Measurements from ENCODE around the gene NOTCH3.
A peak's percentile ranks its signal among the peaks of the same experiment; 100 is the strongest.

The NOTCH3 gene

DNA sequence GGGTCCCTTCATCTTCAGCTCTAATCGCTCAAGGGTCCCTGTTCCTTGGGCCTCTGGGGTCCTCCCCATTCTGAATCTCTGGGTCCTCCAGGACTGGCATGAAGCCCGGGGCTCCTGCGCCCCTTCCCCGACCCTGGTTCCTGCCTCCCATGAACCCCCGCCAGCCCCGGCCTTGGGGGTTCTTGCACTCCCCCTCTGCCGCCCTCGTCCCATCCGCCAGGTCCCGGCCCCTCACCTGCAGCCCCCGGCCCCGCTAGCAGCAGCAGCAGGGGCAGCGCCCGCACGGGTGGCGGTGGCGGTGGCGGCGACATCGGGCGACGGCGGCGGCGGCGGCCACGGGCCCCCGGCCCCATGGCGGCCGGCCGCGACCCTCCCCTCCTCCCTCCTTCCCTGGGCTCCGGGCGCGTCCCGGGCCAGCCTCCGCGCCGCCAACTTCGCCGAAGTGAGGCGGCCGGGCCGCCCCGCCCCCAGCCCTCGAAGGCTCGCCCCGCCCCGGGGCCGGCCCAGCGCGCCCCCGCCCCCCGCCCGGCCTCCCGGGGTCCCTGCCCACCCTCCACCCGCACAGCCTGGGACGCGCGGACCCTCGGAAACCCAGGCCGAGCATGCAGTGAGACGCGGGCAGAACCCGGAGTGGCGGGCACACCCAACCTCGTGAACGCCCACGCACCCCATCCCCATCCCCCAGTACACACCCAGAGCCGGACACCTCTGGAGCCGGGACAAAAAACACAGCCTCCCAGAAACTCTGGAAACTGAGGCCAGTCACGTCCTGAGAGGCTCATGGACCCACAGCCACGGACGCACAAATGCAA is at the start of gene NOTCH3:
Gene NOTCH3 (minus strand): TSS at position 443 of the 812 bp plus-strand sequence. CDS start 90 bp downstream, at position 353.
- in situ Hi-C loops (cut with HindIII; ENCODE audit: low pct_unique_long_range_greater_than_20kb, low sequenced_read_pairs), result no loop called here
- peak; percentile 31 to 66 for DNase-seq (ENCODE audit: low read depth in 1 of 2, low spot score in 1 of 2)
- no peak for TF ChIP-seq JUND (IDR thresholded peaks at IDR 0.05; ENCODE audit: low read depth)

DNA sequence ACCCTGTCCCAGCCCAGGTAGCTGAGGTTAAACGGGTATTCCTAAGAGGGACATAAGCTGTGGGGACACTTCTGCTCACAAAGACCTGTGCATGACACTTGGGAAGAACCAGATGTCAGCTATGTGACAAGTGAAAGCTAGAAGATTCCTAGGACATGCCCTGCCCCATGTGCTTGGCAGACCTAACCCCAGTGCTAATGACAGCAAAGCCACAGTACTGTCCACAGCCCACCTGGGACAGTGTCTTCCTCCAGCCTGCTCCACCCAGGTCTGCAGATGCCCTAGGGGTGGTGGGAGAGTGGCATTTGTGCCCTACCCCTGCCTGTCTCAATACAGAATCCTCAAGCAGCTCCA is 49.8 kb upstream of the NOTCH3 start:
- no peak for TF ChIP-seq JUND (IDR thresholded peaks at IDR 0.05; ENCODE audit: low read depth)
- in situ Hi-C loops (cut with HindIII; ENCODE audit: low pct_unique_long_range_greater_than_20kb, low sequenced_read_pairs), result no loop called here
- DNase-seq (ENCODE audit: low read depth in 1 of 2, low spot score in 1 of 2), result no peak

DNA sequence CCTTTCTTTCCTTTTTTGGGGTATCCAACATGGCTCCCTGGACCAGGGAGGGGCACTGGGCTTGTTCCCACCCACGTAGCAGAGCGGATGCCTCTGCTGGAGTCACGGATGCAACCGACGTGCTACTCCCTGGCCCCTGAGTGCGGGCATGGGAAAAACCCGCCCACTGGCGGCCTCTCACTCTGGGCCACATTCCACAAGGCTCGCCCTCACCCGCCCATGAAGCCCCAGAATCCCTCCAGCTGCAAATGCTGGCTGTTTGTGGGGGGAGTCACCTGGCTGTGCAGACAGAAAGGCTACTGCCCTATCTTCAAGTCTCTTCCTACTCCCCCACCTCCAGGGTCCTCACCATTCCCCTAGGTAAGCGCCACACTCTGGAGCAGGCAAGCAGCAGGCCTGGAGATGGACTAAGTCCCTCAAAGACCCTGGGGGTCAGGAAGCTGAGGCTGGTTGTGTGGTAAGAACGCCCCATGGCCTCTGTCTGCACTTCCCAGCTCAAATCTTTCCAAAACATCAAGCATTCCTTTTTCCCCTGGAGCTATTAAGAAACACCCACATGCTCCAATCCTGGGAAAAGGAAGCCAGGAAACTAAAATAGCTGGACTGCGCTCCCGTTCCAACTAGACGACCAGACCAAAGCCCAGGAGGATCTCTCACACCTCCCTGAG is 49.3 kb upstream of the NOTCH3 start:
- TF ChIP-seq JUND (IDR thresholded peaks at IDR 0.05; ENCODE audit: low read depth), result no peak
- DNase-seq (ENCODE audit: low read depth in 1 of 2, low spot score in 1 of 2), result no peak
- in situ Hi-C loops (cut with HindIII; ENCODE audit: low pct_unique_long_range_greater_than_20kb, low sequenced_read_pairs), result no loop called here

DNA sequence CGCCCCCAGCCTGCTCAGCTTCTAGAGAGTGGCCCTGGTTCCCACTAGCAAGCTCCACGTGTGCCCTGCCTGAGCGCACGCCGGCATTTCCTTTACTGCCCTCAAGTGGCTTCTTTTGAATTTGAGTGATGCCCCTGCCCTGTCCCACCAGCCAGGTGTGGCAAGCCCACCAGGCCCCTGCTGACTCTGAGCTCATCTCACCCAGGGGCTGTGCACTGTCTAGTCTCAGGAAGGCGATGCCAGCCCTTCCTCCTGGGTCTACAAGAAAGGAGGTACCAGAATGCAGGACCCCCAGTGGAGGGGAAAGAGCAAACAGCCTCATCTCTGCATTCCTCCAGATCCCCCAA is 48.7 kb upstream of the NOTCH3 start:
- DNase-seq (ENCODE audit: low read depth in 1 of 2, low spot score in 1 of 2), result no peak
- in situ Hi-C loops (cut with HindIII; ENCODE audit: low pct_unique_long_range_greater_than_20kb, low sequenced_read_pairs), result no loop called here
- no peak for TF ChIP-seq JUND (IDR thresholded peaks at IDR 0.05; ENCODE audit: low read depth)

DNA sequence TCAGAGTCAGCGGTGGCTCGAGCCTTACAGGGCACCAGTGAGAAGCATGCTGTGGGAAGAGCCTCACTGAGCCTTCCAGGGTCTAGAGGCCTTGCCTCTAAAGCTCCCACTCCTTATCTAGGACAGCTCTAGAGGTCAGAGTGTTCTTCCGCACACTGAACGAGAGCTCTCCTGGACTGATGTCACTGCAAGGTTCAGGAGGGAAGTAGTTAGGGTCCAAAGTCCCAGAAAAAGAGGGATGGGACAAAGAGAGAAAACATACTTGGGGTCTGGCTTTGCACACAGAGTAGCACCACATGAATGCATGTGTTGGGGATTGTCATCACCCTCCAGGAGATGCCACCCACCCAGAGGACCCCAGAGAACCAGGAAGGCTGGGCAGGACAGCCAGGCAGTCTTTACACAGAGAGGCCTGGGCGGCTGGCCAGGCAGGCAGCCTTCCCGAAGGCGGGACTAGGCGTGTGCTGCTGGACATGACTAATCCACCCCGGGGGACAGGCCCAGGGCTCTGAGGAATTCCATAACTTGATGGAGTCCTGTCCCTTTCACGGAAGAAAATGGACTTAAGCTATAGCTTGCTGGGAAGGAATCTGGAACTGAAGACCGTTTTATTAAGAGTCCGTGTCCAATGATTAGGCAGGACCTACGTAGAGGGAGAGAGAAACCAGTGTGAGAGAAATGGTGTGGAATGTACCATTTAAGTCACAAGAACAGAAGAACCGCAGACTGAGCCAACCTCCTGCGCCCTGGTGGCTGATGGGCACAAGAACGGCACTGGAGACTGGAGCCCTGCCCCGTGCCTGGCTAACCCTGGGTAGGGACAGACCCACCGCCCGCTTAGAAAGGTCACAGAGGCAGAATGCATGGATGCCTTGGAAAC is 48.1 kb upstream of the NOTCH3 start:
- TF ChIP-seq JUND (IDR thresholded peaks at IDR 0.05; ENCODE audit: low read depth), result no peak
- in situ Hi-C loops (cut with HindIII; ENCODE audit: low pct_unique_long_range_greater_than_20kb, low sequenced_read_pairs), result no loop called here
- peak in 1 of 2 experiments; percentile 13 for DNase-seq (ENCODE audit: low read depth in 1 of 2, low spot score in 1 of 2)

DNA sequence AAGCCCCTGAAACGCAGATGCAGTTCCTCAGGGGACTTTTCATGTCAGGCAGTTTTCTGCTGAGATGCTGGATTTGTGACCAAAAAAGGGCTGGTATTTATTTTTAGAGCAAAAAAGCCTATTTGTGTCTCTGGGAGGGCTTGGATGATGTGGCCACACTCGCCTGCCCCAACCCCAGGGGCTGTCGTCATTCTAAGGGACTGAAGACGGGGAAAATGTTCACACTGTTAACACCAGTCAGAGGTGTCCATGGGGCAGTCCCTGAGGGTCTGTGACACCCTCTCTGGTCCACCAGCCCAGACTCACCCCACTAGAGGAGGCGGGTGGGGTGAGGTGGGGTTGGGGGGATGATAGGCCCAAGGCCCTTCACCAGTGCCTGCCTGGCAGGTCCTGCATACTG is 47.3 kb upstream of the NOTCH3 start:
- in situ Hi-C loops (cut with HindIII; ENCODE audit: low pct_unique_long_range_greater_than_20kb, low sequenced_read_pairs), result no loop called here
- no peak for TF ChIP-seq JUND (IDR thresholded peaks at IDR 0.05; ENCODE audit: low read depth)
- DNase-seq (ENCODE audit: low read depth in 1 of 2, low spot score in 1 of 2), result no peak

DNA sequence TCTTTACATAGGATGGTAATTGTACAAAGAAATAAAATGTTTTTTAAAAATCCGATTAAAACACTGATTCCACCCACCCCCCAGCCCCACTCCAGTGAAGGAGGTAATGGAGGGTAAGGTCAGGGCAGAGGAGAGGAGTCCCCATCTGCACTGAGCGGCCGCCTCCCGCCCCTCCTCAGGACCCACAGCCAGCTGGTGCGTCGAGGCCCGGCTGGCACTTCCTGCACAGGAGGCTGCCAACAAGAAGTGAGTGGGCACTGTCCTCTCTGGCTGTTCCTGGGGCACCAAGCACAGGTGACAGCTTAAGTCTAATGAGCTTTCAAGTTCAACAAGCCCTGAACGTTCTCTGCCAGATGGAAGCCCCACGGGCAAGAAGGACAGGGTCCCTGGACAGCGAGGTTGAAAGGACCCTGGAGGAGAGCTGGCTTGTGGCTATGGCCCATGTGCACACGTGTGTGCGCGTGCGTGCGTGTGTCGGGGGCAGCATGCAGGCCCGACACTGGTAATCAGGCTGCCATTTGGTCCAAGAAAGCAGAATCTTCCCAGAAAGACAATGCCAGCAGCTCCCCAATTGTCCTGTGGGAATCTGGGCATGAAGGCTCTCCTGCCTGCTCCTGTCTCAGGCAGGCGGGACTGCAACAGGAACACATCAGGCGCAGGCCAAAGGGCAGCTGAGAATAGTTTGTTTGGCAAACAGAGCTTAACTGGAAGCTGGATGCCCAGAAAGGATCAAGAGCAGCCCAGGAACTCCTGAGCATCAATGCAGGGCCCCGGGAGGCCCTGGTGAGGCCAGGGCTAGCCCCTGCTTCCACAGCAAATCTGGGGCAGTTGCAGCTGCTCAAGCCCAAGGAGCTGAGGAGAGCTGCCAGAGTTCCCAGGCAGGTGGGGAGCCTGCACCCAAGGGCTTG is 46.6 kb upstream of the NOTCH3 start:
- DNase-seq (ENCODE audit: low read depth in 1 of 2, low spot score in 1 of 2), result no peak
- no peak for TF ChIP-seq JUND (IDR thresholded peaks at IDR 0.05; ENCODE audit: low read depth)
- in situ Hi-C loops (cut with HindIII; ENCODE audit: low pct_unique_long_range_greater_than_20kb, low sequenced_read_pairs), result no loop called here

DNA sequence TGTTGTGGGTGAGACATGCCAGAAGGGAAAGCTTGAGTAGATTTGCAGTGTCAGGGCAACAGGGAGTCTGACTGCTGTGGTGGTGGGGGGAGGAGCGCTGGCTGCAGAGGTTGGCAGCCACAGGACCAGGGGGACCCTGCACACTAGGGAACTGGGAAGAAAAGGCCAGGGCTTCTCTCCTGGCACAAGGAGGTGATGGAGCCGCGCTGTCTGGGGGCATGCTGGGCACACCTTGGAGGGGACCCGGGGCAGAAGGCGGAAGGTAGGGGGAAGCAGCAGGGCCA is 45.3 kb upstream of the NOTCH3 start:
- in situ Hi-C loops (cut with HindIII; ENCODE audit: low pct_unique_long_range_greater_than_20kb, low sequenced_read_pairs), result no loop called here
- TF ChIP-seq JUND (IDR thresholded peaks at IDR 0.05; ENCODE audit: low read depth), result no peak

DNA sequence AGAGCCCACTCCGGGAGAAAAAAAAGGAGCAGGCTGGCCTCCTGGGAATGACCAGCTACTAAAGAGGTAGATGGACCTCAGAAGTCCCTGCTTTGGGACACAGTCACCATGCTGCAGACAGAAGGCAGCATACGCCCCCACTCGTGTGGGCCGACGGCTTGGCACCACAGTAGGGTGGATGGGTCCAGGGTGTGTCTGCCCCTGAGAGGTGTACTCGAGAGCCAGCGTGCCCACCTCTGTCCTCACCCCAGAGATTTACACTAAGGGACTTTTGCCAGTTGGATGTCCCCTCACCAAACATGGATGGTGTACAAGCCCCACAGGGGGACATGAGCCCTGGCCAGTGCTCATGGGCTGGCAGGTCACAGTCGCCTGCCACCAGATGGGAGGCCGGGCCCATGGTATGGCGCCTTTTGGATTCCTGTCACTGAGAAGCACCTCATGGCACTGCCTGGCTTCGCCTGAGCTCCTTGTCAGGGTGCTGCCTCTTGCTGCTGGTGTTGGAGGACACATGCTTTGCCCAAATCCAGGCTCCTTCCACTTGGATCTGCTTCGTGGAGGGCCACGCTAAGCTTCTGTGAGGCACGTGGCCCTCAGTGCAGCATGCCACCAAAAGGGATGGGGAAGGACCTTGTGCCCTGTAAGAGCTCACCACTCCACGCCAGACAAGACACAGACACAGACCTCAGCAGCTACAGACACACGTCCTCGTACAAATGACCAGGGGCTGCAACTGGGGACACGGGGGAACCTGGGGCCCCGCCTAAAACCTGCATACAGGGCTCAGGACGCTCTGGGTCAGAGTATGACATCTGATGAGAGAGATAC is 44.8 kb upstream of the NOTCH3 start:
- no peak for DNase-seq (ENCODE audit: low read depth in 1 of 2, low spot score in 1 of 2)
- no peak for TF ChIP-seq JUND (IDR thresholded peaks at IDR 0.05; ENCODE audit: low read depth)
- in situ Hi-C loops (cut with HindIII; ENCODE audit: low pct_unique_long_range_greater_than_20kb, low sequenced_read_pairs), result no loop called here

More for the DNA sequence above, 45.3 kb upstream of the NOTCH3 start:
- DNase-seq (ENCODE audit: low read depth in 1 of 2, low spot score in 1 of 2), result no peak

DNA sequence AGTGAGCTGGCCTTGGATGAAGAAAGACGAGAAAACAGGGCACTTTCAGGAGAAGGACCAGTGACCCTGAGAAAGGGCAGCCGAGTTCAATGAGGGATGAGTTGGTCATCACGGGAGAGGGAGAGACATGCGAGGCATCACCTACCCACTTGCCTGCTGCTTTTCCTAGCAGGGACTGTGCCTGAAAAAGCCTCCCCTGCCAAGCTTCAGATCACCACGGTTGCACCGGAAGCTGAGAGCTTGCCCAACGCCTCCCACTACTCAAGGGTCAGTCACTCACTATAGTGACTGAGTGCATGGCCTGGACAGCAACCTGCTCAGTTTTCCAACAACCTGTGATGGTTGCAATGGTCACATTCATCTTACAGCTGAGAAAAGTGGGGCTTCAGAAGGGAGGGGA is 44.0 kb upstream of the NOTCH3 start:
- in situ Hi-C loops (cut with HindIII; ENCODE audit: low pct_unique_long_range_greater_than_20kb, low sequenced_read_pairs), result no loop called here
- no peak for TF ChIP-seq JUND (IDR thresholded peaks at IDR 0.05; ENCODE audit: low read depth)
- DNase-seq (ENCODE audit: low read depth in 1 of 2, low spot score in 1 of 2), result no peak

DNA sequence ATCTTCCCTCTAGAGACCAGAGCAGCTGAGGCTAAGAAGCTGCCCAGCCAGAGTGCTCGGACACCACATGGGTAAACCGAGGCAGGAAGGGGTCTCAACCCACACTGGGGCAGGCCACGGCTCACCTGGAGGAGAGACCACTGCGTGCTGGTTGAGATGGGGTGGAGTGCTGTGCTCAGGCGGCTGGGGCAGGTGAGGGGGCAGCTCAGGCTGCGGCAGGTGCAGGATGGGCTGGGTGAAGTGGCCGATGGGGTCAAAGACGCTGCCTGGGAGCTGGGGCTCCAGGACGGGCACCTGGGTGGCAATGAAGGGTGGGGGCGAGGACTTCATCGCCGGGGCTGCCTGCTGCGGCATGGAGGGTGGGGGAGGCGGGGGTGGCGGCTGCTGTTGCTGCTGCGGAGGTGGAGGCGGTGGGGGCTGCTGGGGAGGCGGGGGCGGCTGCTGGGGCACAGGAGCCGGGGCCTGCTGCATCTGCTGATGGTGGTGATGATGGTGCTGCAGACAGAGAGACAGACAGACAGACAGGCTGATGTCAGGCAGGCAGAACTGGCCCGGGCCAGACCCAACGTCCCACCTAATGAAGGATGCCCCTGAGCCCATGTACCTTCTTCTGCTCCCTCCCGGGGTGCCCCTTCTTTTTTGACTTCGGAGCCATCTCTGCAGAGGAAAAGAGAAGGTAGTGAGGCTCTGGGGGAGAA is 43.5 kb upstream of the NOTCH3 start:
- no peak for DNase-seq (ENCODE audit: low read depth in 1 of 2, low spot score in 1 of 2)
- in situ Hi-C loops (cut with HindIII; ENCODE audit: low pct_unique_long_range_greater_than_20kb, low sequenced_read_pairs), result no loop called here
- TF ChIP-seq JUND (IDR thresholded peaks at IDR 0.05; ENCODE audit: low read depth), result no peak

Measured in T47D (cell line).